ENCODE measurements around the gene IQSEC2.

Gene IQSEC2

GRCh38 chrX:53246231-53246630 lies 35.2 kb downstream of the IQSEC2 start:
- H3K36me3 Mint-ChIP-seq: peaks cover 4% of the 10 kb centered on the region
- peaks cover 5% of the 10 kb centered on the region for H3K4me1 Mint-ChIP-seq
- H3K9me3 Mint-ChIP-seq: no peaks in the 10 kb centered on the region
- ATAC-seq: no peak
- no peak overlapping the region for H3K27ac Mint-ChIP-seq
- H3K4me3 Mint-ChIP-seq: no peak overlapping the region
- DNase-seq (ENCODE audit: low spot score in 2 of 2): no peak

GRCh38 chrX:53244610-53245009 lies 36.8 kb downstream of the IQSEC2 start:
- Mint-ChIP-seq H3K27ac (no peak overlapping the region), H3K4me3 (no peak overlapping the region), H3K4me1 (peaks cover 5% of the 10 kb centered on the region), H3K36me3 (peaks cover 4% of the 10 kb centered on the region), H3K9me3 (no peaks in the 10 kb centered on the region)
- ATAC-seq: no peak
- DNase-seq (ENCODE audit: low spot score in 2 of 2): no peak

GRCh38 chrX:53242310-53242709 lies 39.1 kb downstream of the IQSEC2 start:
- DNase-seq (ENCODE audit: low spot score in 2 of 2): no peak
- Mint-ChIP-seq H3K4me1 (peaks cover 12% of the 10 kb centered on the region), H3K4me3 (no peak overlapping the region), H3K36me3 (peaks cover 4% of the 10 kb centered on the region), H3K9me3 (no peaks in the 10 kb centered on the region), H3K27ac (no peak overlapping the region)
- ATAC-seq: no peak

GRCh38 chrX:53241558-53241957 lies 39.8 kb downstream of the IQSEC2 start:
- Mint-ChIP-seq H3K27ac (no peak overlapping the region), H3K4me3 (no peak overlapping the region), H3K4me1 (peaks cover 12% of the 10 kb centered on the region), H3K36me3 (peaks cover 3% of the 10 kb centered on the region), H3K9me3 (no peaks in the 10 kb centered on the region)
- ATAC-seq: peak; percentile 48
- DNase-seq (ENCODE audit: low spot score in 2 of 2): no peak

DNA sequence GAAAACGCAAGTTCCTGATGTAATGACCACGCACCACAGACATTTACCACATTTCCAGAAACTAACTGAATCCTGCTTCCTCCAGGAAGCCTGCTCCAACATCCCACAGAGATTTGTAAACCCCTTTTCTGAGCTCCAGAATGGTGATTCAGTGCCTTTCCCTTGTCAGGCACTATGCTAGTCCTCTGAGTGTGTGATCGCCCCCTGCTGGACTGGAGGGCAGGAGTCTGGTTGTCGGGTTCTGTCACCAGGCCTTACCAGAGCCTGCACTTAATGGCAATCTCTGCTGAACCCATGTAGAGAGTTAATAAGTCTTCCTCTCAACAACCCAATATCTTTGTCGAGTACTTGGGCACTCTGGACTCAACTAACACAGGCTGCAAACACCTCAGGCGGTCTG lies 41.9 kb downstream of the IQSEC2 start:
- ATAC-seq (peak; percentile 65), DNase-seq (ENCODE audit: low spot score in 2 of 2) (peak in 1 of 2 donors; percentile 52)
- H3K27ac Mint-ChIP-seq: no peak overlapping the region
- H3K9me3 Mint-ChIP-seq: no peaks in the 10 kb centered on the region
- no peaks in the 10 kb centered on the region for H3K36me3 Mint-ChIP-seq
- H3K4me3 Mint-ChIP-seq: no peak overlapping the region
- peaks cover 12% of the 10 kb centered on the region for H3K4me1 Mint-ChIP-seq

DNA sequence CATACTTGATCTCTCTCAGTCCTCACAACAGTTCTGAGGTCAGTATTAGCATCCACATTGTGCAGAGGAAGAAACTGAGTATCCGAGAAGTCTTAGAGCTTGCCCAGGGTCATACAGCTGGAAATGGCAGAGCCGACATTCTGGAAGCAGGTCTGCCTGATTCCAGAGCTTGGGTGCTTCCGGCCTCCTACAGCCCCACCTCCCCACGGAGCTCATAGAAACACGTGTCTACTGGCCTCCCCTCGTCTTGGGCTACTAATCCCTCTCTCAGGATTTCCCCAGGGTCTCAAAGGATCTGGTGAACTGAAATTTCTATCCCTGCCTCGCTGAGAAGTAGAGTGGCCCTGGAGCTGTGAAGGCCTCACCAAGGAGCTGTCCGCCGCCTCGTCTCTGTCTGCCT lies 44.3 kb downstream of the IQSEC2 start:
- H3K4me1 Mint-ChIP-seq: peaks cover 12% of the 10 kb centered on the region
- no peaks in the 10 kb centered on the region for H3K36me3 Mint-ChIP-seq
- no peak for ATAC-seq
- H3K27ac Mint-ChIP-seq: no peak overlapping the region
- no peak overlapping the region for H3K4me3 Mint-ChIP-seq
- no peak for DNase-seq (ENCODE audit: low spot score in 2 of 2)
- H3K9me3 Mint-ChIP-seq: no peaks in the 10 kb centered on the region

- H3K36me3 Mint-ChIP-seq: no peaks in the 10 kb centered on the region
- no peak overlapping the region for H3K27ac Mint-ChIP-seq
- H3K4me3 Mint-ChIP-seq: no peak overlapping the region
- DNase-seq (ENCODE audit: low spot score in 2 of 2) (no peak), ATAC-seq (no peak)
- no peaks in the 10 kb centered on the region for H3K9me3 Mint-ChIP-seq
- peaks cover 7% of the 10 kb centered on the region for H3K4me1 Mint-ChIP-seq
These were observed 45.2 kb downstream of the IQSEC2 start for GRCh38 chrX:53236025-53236679.

- no peaks in the 10 kb centered on the region for H3K9me3 Mint-ChIP-seq
- ATAC-seq: no peak
- no peak for DNase-seq (ENCODE audit: low spot score in 2 of 2)
- peak overlapping the region; percentile 66 for H3K27ac Mint-ChIP-seq
- H3K4me1 Mint-ChIP-seq: peaks cover 7% of the 10 kb centered on the region
- H3K4me3 Mint-ChIP-seq: no peak overlapping the region
- H3K36me3 Mint-ChIP-seq: no peaks in the 10 kb centered on the region
These were observed 45.8 kb downstream of the IQSEC2 start for GRCh38 chrX:53235566-53235965.

DNA sequence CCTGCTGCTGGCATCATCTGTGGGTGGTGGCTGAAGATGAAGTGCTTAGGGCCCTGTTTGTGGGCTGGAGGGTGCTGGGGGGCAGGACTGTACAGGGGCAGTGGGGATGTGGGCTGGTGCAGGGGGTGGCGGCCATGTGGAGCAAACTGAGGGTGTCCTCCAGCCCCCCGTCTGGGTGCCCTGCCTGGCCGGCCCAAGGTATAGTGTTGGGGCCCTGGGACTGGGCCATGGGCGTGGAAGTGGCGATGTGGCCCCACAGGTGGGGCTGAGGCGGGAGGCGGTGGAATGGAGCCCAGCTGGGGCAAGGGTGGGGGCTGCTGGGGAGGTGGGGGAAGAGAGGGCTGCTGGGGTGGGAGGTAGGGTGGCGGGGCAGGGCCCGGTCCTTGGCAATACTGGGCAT lies 46.9 kb downstream of the IQSEC2 start:
- ATAC-seq (no peak), DNase-seq (ENCODE audit: low spot score in 2 of 2) (no peak)
- no peak overlapping the region for H3K4me3 Mint-ChIP-seq
- no peaks in the 10 kb centered on the region for H3K9me3 Mint-ChIP-seq
- no peaks in the 10 kb centered on the region for H3K36me3 Mint-ChIP-seq
- peaks cover 7% of the 10 kb centered on the region for H3K4me1 Mint-ChIP-seq
- H3K27ac Mint-ChIP-seq: no peak overlapping the region

DNA sequence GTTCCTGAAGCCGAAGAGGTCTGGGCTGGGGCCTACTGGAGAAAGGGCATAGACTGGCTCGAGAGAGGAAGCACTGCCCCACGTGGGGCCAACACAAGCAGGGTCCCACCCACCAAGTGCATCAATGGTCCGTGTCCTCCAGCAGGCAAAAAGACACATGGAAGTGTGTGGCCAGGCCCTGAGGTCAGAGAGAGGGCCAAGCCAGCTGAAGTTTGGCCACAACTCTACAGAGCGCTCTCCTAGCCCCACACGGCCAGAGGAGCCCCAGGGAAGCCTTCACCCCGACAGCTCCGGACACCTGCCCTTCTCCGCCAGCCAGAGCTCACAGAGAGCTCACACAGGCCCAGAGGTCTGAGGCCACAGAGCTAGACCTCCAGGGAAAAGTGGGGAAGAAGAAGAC lies 47.8 kb downstream of the IQSEC2 start:
- Mint-ChIP-seq H3K27ac (no peak overlapping the region), H3K36me3 (no peaks in the 10 kb centered on the region), H3K4me3 (no peak overlapping the region), H3K4me1 (no peaks in the 10 kb centered on the region), H3K9me3 (no peaks in the 10 kb centered on the region)
- ATAC-seq: no peak
- no peak for DNase-seq (ENCODE audit: low spot score in 2 of 2)

DNA sequence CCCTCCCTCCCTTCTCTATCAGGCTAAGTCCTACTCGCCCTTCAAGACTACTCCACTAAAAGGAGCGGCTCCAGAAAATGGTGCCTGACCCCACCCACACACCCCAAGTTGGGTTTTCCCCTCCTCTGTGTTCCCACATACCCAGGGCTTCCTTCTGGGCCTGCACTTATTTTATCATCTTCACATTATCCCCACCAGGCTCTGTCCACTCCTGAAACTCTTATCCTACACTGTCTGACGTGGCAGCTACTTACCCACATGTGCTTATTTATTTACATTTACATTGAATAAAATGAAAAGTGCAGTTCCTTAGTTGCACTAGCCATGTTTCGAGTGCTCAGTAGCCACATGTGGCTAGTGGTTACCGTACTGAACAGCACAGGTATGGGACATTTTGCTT lies 51.3 kb downstream of the IQSEC2 start:
- H3K27ac Mint-ChIP-seq: no peak overlapping the region

GRCh38 chrX:53227224-53227765 lies 54.1 kb downstream of the IQSEC2 start:
- DNase-seq (ENCODE audit: low spot score in 2 of 2) (no peak), ATAC-seq (no peak)
- Mint-ChIP-seq H3K4me1 (peaks cover 16% of the 10 kb centered on the region), H3K4me3 (no peak overlapping the region), H3K36me3 (peaks cover 34% of the 10 kb centered on the region), H3K9me3 (no peaks in the 10 kb centered on the region), H3K27ac (peak overlapping the region; percentile 50)

More for the DNA sequence above, 51.3 kb downstream of the IQSEC2 start:
- Mint-ChIP-seq H3K4me3 (no peak overlapping the region), H3K9me3 (no peaks in the 10 kb centered on the region), H3K4me1 (no peaks in the 10 kb centered on the region), H3K36me3 (peaks cover 6% of the 10 kb centered on the region)
- DNase-seq (ENCODE audit: low spot score in 2 of 2) (no peak), ATAC-seq (no peak)

GRCh38 chrX:53224860-53225797 lies 56.3 kb downstream of the IQSEC2 start, which contains the start of gene KDM5C:
Gene KDM5C (minus strand): TSS chrX:53225207. CDS start chrX:53224889, 318 bp downstream.
- Mint-ChIP-seq H3K9me3 (no peaks in the 10 kb centered on the region), H3K36me3 (peaks cover 54% of the 10 kb centered on the region), H3K4me1 (peaks cover 16% of the 10 kb centered on the region), H3K27ac (peak within 1 kb of the TSS; percentile 99), H3K4me3 (peak within 1 kb of the TSS; percentile 84)
- peak; percentile 86 for ATAC-seq
- DNase-seq (ENCODE audit: low spot score in 2 of 2): peak; percentile 60 to 90

- Mint-ChIP-seq H3K27ac (peak overlapping the region; percentile 99), H3K9me3 (no peaks in the 10 kb centered on the region), H3K36me3 (peaks cover 63% of the 10 kb centered on the region), H3K4me3 (peak overlapping the region; percentile 84), H3K4me1 (peaks cover 16% of the 10 kb centered on the region)
- DNase-seq (ENCODE audit: low spot score in 2 of 2) (peak in 1 of 2 donors; percentile 49), ATAC-seq (peak; percentile 78)
These were observed 57.2 kb downstream of the IQSEC2 start for GRCh38 chrX:53223955-53224859.

Measured in stimulated activated effector memory CD8-positive, alpha-beta T cell treated with anti-CD3 and anti-CD28 coated beads, Interleukin-12 subunit alpha, Interleukin-12 subunit beta, amount 100 ng/mL, for 72 hours (primary cell).